Endothelial cell (in vitro differentiated cells): ENCODE results near the gene PAEP. TPM values are rescaled to one million over a fixed set of nuclear protein-coding genes. Genes with fewer than 3 reads are reported as not detected.

Experiments used
- DNase-seq: peaks from one replicate; pipeline ENCODE4 v3.0.0; 2021; ENCODE audit warnings: low spot score
- H3K27ac Mint-ChIP-seq: one replicate; pipeline ENCODE4 v1.8.0; 2021; ENCODE audit warnings: mixed read lengths, inconsistent platforms; ENCODE audit not compliant: unreplicated experiment
- H3K27me3 Mint-ChIP-seq: one replicate; pipeline ENCODE4 v1.8.0; 2021; ENCODE audit warnings: mild to moderate bottlenecking, moderate library complexity, mixed read lengths, inconsistent platforms; ENCODE audit not compliant: unreplicated experiment
- H3K36me3 Mint-ChIP-seq: one replicate; pipeline ENCODE4 v1.8.0; 2021; ENCODE audit warnings: mild to moderate bottlenecking, low read depth, mixed read lengths, inconsistent platforms; ENCODE audit not compliant: unreplicated experiment
- H3K4me1 Mint-ChIP-seq: one replicate; pipeline ENCODE4 v1.8.0; 2021; ENCODE audit warnings: mild to moderate bottlenecking, mixed read lengths, inconsistent platforms; ENCODE audit not compliant: unreplicated experiment
- H3K4me3 Mint-ChIP-seq: one replicate; pipeline ENCODE4 v1.8.0; 2021; ENCODE audit warnings: mild to moderate bottlenecking, mixed read lengths, inconsistent platforms; ENCODE audit not compliant: unreplicated experiment
- H3K9me3 Mint-ChIP-seq: one replicate; pipeline ENCODE4 v1.8.0; 2021; ENCODE audit warnings: mixed read lengths, inconsistent platforms; ENCODE audit not compliant: unreplicated experiment
- CTCF ChIP-seq: fragments of 200-600 bp; sonication (generic); IDR thresholded peaks from one replicate; pipeline ENCODE4 v1.5.0; 2021; ENCODE audit warnings: antibody characterized with exemption; ENCODE audit not compliant: unreplicated experiment
- total RNA-seq: library from RNA; stranded (reverse); fragmentation: NEBNext Ultra II Directional; extraction: Animal tissue kit (Norgen Biotek cat#: 25700); gene quantifications from one replicate; pipeline ENCODE4 v1.2.1, GENCODE V29; 2021; ENCODE audit not compliant: unreplicated experiment

Gene PAEP
- total RNA-seq, 1 donor from 2014 or later: not detected

GRCh38 chr9:135579889-135580660, 18.5 kb downstream of the PAEP start:
- H3K4me3 Mint-ChIP-seq: no peak overlapping the region
- H3K9me3 Mint-ChIP-seq: no peaks in the 10 kb centered on the region
- peaks cover 2% of the 10 kb centered on the region for H3K27me3 Mint-ChIP-seq
- no peak for TF ChIP-seq CTCF
- H3K27ac Mint-ChIP-seq: no peak overlapping the region
- H3K4me1 Mint-ChIP-seq: peaks cover 6% of the 10 kb centered on the region
- no peak for DNase-seq
- peaks cover 3% of the 10 kb centered on the region for H3K36me3 Mint-ChIP-seq

GRCh38 chr9:135580664-135581380, 19.3 kb downstream of the PAEP start:
- DNase-seq: no peak
- H3K4me1 Mint-ChIP-seq: peaks cover 6% of the 10 kb centered on the region
- H3K4me3 Mint-ChIP-seq: no peak overlapping the region
- H3K27me3 Mint-ChIP-seq: peaks cover 2% of the 10 kb centered on the region
- H3K36me3 Mint-ChIP-seq: peaks cover 3% of the 10 kb centered on the region
- no peak overlapping the region for H3K27ac Mint-ChIP-seq
- TF ChIP-seq CTCF: no peak
- H3K9me3 Mint-ChIP-seq: no peaks in the 10 kb centered on the region

GRCh38 chr9:135581636-135582426, 20.3 kb downstream of the PAEP start:
- Mint-ChIP-seq H3K4me1 (peaks cover 6% of the 10 kb centered on the region), H3K27ac (no peak overlapping the region), H3K36me3 (peaks cover 3% of the 10 kb centered on the region), H3K9me3 (no peaks in the 10 kb centered on the region), H3K4me3 (no peak overlapping the region), H3K27me3 (no peaks in the 10 kb centered on the region)
- no peak for TF ChIP-seq CTCF
- DNase-seq: no peak

GRCh38 chr9:135582541-135582940, 21.0 kb downstream of the PAEP start:
- Mint-ChIP-seq H3K27ac (no peak overlapping the region), H3K9me3 (no peaks in the 10 kb centered on the region), H3K27me3 (no peaks in the 10 kb centered on the region), H3K4me1 (peaks cover 6% of the 10 kb centered on the region), H3K4me3 (no peak overlapping the region), H3K36me3 (peaks cover 3% of the 10 kb centered on the region)
- no peak for DNase-seq
- TF ChIP-seq CTCF: no peak
